MM.1S (cell line): ENCODE results near the gene MPZL3.

Experiments used
- EZH2 ChIP-seq: fragments of 300-600 bp; sonication (generic); optimal IDR thresholded peaks from 2 replicates; pipeline ENCODE3; 2017; ENCODE audit warnings: low read depth, mild to moderate bottlenecking, antibody characterized with exemption, low read length, mixed read lengths
- EZH2phosphoT487 ChIP-seq: fragments of 300-600 bp; sonication (generic); IDR thresholded peaks from 2 replicates; pipeline ENCODE4 v1.6.1; 2018; ENCODE audit warnings: antibody characterized with exemption, low read length
- TF ChIP-seq, protein P1 (sequence below): fragments of 300-600 bp; sonication (generic); IDR thresholded peaks from 2 replicates; pipeline ENCODE4 v1.5.1; 2016; ENCODE audit warnings: antibody characterized with exemption, low read length, mixed read lengths

DNA sequence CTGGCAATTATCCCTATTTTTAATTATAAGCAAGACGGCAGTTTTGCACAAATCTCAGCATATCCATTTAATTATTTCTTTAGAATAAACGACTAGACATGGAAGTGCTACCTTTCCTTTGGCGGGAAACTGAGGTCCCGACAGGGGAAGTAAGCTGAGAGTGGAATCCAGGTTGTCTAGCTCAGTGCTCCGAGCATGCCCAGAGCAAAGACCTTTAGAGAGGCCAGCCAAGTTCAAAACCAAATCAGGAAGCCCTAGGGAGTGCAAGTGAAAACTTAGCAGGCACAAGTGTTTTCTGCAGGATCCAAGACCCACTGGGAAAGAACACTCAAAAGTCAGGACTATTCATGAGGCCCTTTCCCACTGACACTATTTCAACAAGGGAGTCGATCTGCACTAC is 53.0 kb downstream of the MPZL3 start:
- TF ChIP-seq, protein P1, sequence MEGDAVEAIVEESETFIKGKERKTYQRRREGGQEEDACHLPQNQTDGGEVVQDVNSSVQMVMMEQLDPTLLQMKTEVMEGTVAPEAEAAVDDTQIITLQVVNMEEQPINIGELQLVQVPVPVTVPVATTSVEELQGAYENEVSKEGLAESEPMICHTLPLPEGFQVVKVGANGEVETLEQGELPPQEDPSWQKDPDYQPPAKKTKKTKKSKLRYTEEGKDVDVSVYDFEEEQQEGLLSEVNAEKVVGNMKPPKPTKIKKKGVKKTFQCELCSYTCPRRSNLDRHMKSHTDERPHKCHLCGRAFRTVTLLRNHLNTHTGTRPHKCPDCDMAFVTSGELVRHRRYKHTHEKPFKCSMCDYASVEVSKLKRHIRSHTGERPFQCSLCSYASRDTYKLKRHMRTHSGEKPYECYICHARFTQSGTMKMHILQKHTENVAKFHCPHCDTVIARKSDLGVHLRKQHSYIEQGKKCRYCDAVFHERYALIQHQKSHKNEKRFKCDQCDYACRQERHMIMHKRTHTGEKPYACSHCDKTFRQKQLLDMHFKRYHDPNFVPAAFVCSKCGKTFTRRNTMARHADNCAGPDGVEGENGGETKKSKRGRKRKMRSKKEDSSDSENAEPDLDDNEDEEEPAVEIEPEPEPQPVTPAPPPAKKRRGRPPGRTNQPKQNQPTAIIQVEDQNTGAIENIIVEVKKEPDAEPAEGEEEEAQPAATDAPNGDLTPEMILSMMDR: no peak
- TF ChIP-seq EZH2phosphoT487 (no peak), EZH2 (no peak)
